NCI-H187 (cell line): ENCODE measurements around the gene PIK3CA.

Source experiments
- DNase-seq, 2 experiments: peaks; one replicate each; lab custom pipeline; 2025; lab: John Stamatoyannopoulos, UW

The PIK3CA gene

GRCh38 chr3:179158336-179159039, 10.3 kb downstream of the PIK3CA start:
- no peak for DNase-seq

GRCh38 chr3:179163503-179163902, 15.3 kb downstream of the PIK3CA start:
- no peak for DNase-seq

GRCh38 chr3:179164857-179165256, 16.7 kb downstream of the PIK3CA start:
- DNase-seq: no peak

- no peak for DNase-seq
These were observed 18.5 kb downstream of the PIK3CA start for GRCh38 chr3:179166561-179167201.

GRCh38 chr3:179168918-179169317, 20.8 kb downstream of the PIK3CA start:
- DNase-seq: no peak

- DNase-seq: no peak
These were observed 24.4 kb downstream of the PIK3CA start for GRCh38 chr3:179172546-179172945.

GRCh38 chr3:179174316-179174715, 26.2 kb downstream of the PIK3CA start:
- no peak for DNase-seq

GRCh38 chr3:179174898-179175297, 26.7 kb downstream of the PIK3CA start:
- no peak for DNase-seq

- DNase-seq: no peak
These were observed 27.2 kb downstream of the PIK3CA start for GRCh38 chr3:179175358-179175757.

- DNase-seq: no peak
These were observed 29.5 kb downstream of the PIK3CA start for GRCh38 chr3:179177611-179178010.

- no peak for DNase-seq
These were observed 31.1 kb downstream of the PIK3CA start for GRCh38 chr3:179179256-179179655.

GRCh38 chr3:179179979-179180759, 32.0 kb downstream of the PIK3CA start:
- DNase-seq: no peak

- DNase-seq: no peak
These were observed 32.9 kb downstream of the PIK3CA start for GRCh38 chr3:179181021-179181472.

- no peak for DNase-seq
These were observed 33.9 kb downstream of the PIK3CA start for GRCh38 chr3:179181993-179182551.

- no peak for DNase-seq
These were observed 34.7 kb downstream of the PIK3CA start for GRCh38 chr3:179182902-179183301.

- no peak for DNase-seq
These were observed 36.7 kb downstream of the PIK3CA start for GRCh38 chr3:179184826-179185225.

GRCh38 chr3:179186426-179186825, 38.3 kb downstream of the PIK3CA start:
- DNase-seq: no peak

- no peak for DNase-seq
These were observed 41.6 kb downstream of the PIK3CA start for GRCh38 chr3:179189759-179190158.

GRCh38 chr3:179190581-179190980, 42.4 kb downstream of the PIK3CA start:
- DNase-seq: no peak

GRCh38 chr3:179192542-179192941, 44.4 kb downstream of the PIK3CA start:
- no peak for DNase-seq

GRCh38 chr3:179194931-179195330, 46.8 kb downstream of the PIK3CA start:
- DNase-seq: no peak

GRCh38 chr3:179196098-179196497, 47.9 kb downstream of the PIK3CA start:
- no peak for DNase-seq

- no peak for DNase-seq
These were observed 48.5 kb downstream of the PIK3CA start for GRCh38 chr3:179196700-179197099.
